ENCODE data around the gene UFSP2.
A peak's percentile ranks its signal among the peaks of the same experiment; 100 is the strongest.

UFSP2 gene

DNA sequence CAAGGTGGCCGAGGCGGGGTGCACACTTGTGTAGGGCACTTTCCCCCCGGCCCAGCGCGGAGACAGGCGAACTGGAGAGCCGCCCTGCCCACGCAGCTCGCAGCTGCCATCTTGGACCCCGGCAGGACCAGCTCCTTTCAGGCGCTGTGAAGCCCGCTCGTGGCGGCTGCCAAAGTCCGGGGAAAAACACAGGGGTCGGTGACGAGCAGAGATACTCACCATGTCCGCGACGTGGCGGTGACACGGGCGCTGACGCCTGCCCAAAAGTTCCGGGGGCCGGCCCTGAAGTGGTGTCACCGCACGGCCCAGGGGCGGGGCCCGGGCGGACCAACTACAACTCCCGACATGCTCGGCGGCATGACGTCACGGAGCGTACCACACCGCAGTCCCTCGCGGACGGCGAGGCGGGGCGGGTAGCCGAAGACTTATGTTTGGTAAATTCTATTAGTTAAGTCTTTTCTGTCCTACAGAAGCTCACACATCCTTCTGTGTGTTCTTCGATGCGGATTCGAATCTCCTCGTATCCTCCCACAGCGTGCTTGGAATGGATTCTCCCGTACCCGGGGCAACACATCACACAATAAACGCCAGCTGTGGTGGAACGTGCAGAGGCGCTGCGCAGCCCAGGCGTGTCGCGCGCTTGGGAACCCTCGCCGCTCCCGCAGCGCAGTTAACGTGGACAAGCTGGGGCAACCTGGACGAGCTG is at the start of gene UFSP2:
Gene UFSP2, minus strand, starts transcription at position 318 of the 706 bp plus-strand sequence. Its CDS starts 96 bp downstream, at position 222.
- peak; percentile 75 for DNase-seq

GRCh38 chr4:185473247-185473646 is 47.5 kb upstream of the UFSP2 start:
- DNase-seq: no peak

DNA sequence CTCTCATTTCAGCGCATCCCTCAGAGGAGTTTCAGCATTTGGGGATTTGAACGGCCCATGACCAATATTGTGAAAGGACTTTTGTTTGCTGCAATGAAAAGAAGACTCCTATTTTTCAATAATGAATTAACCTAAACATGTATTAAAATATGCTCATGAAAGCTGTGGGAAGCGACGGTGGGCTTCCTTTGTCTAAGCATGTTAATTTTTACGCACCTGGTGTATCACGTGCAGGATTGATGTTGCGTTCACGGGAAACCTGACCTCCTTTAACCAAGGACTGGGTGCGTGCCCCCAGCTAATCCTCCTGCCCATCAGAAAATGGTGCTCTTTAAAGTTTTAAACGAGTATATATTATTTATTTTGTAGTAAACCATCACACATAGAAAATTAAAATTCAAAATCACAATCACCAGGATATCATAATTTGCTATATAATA is 46.4 kb upstream of the UFSP2 start:
- DNase-seq: no peak

GRCh38 chr4:185471235-185472102 is 45.7 kb upstream of the UFSP2 start, which contains the start of gene CCDC110:
Gene CCDC110 (minus strand): TSS chr4:185471733. CDS start chr4:185471683, 50 bp downstream.
- DNase-seq: peak; percentile 39

GRCh38 chr4:185470501-185471195 is 44.9 kb upstream of the UFSP2 start:
- DNase-seq: no peak

GRCh38 chr4:185469580-185470154 is 43.9 kb upstream of the UFSP2 start:
- no peak for DNase-seq

- DNase-seq: no peak
These were observed 43.2 kb upstream of the UFSP2 start for GRCh38 chr4:185468999-185469398.

DNA sequence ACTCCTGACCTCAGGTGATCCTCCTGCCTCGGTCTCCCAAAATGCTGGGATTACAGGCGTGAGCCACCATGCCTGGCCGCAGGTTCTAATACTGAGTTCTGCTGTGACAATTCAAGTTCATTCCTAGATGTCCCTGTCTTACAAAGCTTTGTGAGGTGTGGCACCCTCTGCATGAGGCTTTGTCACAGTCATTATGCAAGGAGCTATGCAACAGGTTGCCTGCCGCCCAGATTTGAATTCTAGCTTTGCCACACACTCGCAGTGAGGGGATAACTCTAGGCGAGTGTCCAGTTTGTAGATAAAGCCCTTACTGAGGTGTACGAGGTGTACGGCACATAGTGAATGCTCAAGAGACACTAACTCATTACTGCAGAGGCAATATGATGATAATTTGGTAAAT is 42.2 kb upstream of the UFSP2 start:
- no peak for DNase-seq

GRCh38 chr4:185467101-185467500 is 41.3 kb upstream of the UFSP2 start:
- DNase-seq: no peak

DNA sequence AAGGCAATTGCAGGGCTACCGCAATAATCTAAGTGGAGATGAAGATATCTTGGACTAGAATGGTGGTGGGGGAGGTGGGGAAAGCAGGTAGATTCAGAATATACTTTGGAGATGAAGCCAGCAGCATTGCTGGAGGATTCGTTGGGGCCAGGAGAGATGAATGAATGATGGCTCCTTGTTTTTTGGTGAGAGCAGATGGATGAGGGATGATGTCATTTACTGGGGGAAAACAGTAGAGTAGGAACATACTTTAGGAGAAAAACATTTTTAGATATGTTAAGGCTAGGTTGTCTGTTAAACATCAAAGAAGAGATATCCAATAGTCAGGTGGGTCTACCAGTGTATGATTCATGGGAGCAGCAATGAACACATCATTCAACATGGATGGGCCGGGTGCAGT is 39.9 kb upstream of the UFSP2 start:
- no peak for DNase-seq

DNA sequence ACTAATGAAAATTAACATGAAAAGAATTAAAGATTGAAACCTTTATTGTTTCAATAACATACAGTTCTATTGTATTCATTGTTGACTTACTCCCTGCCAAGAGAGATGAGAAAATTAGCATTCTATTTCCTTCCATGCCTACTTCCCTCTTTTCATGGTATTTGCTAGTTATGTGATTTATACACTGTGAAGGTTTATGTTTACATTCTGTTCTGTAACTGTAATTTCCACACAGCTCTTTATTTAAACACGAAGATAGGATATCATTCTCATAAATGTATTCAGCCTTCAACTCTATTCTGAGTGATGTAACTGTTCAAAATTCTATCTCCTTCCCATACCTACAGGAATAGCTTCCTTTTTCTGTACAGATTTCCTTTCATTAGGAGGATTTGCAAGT is 39.1 kb upstream of the UFSP2 start:
- no peak for DNase-seq

- no peak for DNase-seq
These were observed 38.4 kb upstream of the UFSP2 start for GRCh38 chr4:185464183-185464582.

- DNase-seq: no peak
These were observed 37.8 kb upstream of the UFSP2 start for GRCh38 chr4:185463541-185463940.

DNA sequence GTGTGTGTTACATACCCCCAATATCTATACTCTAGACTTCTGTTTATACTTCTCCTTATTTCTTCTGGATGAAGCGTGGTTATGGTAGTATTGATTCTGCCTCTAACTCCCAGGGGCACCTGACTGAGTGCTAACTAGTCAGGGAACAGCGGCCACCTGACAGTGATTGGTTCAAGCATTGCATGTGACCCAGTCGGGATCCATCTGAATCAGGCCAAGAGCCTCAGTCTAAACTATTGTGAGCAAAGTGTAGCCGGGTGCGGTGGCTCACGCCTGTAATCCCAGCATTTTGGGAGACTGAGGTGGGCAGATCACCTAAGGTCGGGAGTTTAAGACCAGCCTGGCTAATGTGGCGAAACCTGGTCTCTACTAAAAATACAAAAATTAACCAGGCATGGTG is 35.8 kb upstream of the UFSP2 start:
- no peak for DNase-seq

- no peak for DNase-seq
These were observed 31.4 kb upstream of the UFSP2 start for GRCh38 chr4:185457136-185457535.

DNA sequence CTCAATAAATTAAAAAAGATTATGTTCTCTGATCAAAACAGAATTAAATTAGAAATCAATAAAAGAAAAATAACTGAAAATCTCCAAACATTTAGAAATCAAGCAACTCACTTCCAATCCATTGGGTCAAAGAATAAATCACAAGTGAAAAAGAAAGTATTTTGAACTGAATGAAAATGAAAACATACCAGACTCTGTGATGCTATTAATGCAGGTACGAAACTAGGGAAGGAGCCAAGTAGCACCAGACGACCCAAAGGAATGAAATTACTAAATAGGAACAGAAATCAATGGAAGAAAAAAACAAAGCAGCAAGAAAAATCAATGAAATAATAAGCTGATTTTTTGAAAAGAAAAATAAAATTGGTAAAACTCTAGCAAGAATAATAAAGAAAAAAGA is 30.4 kb upstream of the UFSP2 start:
- DNase-seq: no peak

DNA sequence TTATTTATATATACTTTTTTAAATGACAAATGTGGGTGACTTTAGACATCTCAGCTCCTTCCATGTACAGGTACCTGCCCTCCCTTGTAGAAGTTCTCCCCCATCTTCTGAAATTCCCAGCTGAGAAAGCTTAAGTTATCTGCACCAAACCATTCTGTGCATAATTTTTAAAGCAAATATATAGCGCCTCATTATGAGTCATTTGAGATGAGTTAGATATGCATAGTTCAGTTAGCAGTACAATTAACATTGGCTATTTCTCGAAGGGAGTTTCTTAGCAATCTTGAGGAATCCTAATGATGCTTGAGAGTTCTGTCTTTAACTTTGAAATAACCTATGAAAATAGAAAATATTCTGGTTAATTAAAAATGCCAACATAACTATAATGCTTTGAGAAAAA is 19.4 kb upstream of the UFSP2 start:
- DNase-seq: no peak

DNA sequence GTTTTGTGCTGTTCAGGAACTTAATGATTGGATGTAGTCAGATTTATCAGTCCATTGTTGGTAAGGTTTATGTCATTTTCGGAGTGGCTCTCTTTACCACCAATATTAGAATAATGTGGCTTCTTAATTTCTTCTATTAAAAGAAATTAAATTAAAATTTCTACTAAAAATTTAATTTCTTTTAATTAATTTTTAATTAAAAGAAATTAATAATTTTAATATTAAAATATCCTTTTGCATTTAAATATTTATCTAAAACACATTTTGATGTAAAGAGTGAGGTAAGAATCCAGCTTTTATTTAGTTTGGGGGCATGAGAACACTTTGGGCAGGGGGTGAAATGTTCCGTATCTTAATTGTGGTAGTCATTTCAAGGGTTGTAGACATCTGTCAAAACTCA is 15.7 kb upstream of the UFSP2 start:
- DNase-seq: no peak

DNA sequence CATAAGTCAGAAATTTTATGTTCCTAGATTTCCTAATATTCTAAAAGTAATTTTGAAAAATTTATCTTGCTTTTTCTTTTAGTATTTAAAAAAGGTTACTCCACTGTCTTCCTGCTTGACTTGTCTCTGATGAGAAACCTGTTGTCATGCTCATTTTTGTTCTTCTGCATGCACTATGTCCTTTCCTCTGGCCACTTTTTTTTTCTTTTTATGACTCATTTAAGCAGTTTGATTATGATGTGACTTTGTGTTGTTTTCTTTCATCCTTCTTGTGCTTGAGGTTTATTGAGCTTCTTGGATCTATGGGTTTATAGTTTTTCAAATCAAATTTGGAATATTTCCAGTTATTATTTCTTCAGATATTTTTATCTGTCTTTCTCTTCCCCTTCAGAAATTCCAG is 12.0 kb upstream of the UFSP2 start:
- DNase-seq: no peak

GRCh38 chr4:185435466-185435865 is 9.7 kb upstream of the UFSP2 start:
- no peak for DNase-seq

DNA sequence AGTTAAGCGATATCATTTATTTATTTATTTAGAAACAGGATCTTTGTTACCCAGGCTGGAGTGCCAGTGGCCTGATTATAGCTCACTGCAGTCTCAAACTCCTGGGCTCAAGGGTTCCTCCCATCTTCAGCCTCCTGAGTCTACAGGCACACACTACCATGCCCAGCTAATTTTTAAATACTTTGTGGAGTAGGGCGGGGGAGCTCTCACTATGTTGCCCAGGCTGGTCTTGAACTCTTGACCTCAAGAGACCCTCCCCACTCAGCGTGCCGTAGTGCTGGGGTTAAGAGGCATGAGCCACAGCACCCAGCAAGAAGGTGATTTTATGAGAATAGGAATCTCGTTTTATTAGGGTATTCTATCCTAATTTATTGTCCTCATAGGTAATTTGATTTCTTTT is 3.9 kb upstream of the UFSP2 start:
- DNase-seq: no peak

DNA sequence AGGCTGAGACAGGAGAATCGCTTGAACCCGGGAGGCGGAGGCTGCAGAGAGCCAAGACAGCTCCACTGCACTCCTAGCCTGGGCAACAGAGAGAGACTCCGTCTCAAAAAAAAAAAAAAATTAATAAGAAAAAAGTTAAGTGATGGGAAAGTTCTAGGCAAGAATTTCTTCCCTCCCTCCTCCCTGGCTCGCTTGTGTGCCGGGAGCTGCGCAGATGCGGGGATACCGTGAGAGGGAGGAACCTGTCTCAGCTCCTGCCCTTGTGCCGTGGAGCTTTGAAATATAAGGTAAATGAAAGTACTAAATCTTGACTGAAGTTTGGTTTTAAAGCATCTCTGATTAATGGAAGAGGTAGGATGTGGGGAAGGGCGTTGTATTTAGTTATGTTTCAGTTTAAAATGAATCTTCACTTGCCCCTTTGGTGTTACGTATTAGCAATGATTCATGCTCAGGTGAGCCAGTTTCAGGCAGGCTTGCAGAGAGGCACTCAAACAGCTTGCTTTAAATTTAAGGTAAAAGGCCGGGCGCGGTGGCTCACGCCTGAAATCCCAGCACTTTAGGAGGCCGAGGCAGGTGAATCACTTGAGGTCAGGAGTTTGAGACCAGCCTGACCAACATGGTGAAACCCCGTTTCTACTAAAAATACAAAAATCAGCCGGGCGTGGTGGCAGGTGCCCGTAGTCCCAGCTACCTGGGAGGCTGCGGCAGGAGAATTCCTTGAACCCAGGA is 1.4 kb upstream of the UFSP2 start:
- no peak for DNase-seq

Data from MV-4-11 (cell line).